SH-SY5Y (cell line): ENCODE data around the gene CHAC1.

Source experiments
- GATA2 ChIP-seq: IDR thresholded peaks from 2 replicates; pipeline ENCODE4 v1.6.1; 2011; ENCODE audit warnings: mild to moderate bottlenecking, low read depth, low read length
- GATA3 ChIP-seq: IDR thresholded peaks from 2 replicates; pipeline ENCODE4 v1.6.1; 2011; ENCODE audit warnings: low read depth, mild to moderate bottlenecking, low read length, moderate library complexity

The CHAC1 gene

DNA sequence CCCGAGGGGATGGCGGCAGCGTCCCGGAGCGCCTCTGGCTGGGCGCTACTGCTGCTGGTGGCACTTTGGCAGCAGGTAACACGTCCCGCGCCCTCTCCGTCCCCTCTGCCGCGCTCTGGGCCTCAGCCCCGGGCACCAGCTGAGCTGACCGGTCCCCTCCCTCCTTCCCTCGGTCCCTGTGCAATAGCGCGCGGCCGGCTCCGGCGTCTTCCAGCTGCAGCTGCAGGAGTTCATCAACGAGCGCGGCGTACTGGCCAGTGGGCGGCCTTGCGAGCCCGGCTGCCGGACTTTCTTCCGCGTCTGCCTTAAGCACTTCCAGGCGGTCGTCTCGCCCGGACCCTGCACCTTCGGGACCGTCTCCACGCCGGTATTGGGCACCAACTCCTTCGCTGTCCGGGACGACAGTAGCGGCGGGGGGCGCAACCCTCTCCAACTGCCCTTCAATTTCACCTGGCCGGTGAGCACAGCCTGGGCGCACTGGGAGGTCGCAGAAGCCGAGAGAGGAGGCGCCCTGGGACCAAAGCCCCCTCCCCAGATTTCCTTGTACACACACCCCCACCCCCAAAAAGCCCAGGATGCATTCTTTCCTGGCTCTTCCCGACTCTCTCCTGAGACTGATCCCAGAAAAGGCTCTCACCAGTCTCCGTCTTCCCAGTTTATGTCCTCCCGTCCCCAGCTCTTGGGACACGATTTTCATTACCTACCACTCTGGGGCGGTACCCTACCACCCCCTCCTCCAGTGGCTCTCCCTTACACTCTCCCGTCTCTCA, 23.4 kb upstream of the CHAC1 start:
- TF ChIP-seq GATA3 (no peak), GATA2 (no peak)

DNA sequence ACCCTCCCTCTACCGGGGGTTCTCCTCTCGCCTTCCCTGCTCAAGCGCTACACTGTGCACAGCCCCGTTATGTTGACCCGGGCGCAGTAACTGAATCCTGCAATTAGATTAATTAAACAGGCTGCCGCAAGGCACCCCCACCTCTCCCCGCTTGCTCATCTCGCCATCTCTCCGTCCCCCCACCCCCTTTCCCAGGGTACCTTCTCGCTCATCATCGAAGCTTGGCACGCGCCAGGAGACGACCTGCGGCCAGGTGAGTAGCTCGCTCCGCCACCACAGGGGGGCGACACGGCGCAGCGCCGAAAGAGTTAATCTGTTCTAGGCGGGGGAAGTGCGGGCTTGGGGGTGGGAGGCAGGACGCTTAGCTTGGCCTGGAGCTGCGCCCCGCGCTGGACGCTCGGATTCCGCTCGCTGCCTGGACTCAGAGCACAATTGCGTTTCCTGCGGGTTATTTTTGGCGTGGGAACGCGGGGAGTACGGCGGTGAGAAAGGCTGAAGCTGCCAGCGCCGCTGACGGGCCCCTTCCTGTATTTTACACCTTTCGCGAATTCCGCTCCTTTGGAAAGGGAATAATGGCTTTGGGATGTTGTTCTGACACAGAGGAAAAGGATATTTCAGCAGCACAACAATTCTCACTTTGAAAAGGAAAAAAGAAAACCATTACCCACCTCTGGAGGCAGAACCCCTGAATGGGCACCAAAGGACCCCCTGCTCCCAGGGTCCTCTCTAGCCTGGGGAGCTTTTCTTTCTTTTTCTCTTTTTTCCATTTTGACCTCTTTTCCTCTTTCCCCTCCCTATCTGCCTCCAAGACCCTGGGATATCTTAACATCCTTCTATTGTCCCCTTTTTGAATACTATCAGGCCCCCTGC, 22.6 kb upstream of the CHAC1 start:
- TF ChIP-seq GATA2 = no peak
- TF ChIP-seq GATA3 = no peak

DNA sequence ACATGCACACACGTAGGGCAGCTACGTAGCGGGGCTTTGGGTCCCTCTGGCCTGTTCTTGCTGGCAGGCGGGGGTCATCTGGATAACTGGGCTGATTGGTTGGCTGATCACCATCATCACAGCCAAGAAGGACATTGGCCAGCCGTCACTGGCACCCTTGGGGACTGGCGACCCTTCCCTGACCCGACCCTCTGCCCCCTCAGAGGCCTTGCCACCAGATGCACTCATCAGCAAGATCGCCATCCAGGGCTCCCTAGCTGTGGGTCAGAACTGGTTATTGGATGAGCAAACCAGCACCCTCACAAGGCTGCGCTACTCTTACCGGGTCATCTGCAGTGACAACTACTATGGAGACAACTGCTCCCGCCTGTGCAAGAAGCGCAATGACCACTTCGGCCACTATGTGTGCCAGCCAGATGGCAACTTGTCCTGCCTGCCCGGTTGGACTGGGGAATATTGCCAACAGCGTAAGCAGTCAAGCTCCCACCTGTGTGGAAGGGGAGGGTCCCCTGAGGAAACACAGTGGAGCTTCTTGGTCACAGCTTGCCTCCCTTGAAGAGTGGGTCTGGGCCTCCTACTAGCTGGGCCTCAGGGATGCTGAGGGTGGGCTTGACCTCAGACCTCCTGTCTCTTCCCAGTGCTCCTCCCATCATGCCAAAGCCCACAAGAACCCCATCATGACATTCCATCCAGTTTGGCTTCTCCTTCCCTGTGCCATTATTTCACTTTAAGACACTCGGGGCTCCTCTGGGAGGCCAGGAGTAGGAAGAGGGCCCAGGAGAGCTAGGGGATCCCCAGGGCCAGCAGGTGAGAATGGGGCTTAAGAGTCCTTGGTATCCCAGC, 21.8 kb upstream of the CHAC1 start:
- no peak for TF ChIP-seq GATA3
- TF ChIP-seq GATA2 = no peak

DNA sequence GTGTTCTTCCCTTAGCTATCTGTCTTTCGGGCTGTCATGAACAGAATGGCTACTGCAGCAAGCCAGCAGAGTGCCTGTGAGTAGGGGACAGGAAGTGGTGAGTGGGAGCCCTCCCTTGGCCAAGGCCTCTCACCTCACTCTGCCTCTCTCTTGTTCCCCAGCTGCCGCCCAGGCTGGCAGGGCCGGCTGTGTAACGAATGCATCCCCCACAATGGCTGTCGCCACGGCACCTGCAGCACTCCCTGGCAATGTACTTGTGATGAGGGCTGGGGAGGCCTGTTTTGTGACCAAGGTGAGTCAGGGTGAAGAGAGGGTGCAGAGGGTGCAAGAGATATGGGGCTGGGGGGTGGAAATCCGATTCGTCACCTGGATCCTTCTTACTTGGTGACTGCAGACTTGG, 21.1 kb upstream of the CHAC1 start:
- TF ChIP-seq GATA3 = no peak
- TF ChIP-seq GATA2 = no peak

DNA sequence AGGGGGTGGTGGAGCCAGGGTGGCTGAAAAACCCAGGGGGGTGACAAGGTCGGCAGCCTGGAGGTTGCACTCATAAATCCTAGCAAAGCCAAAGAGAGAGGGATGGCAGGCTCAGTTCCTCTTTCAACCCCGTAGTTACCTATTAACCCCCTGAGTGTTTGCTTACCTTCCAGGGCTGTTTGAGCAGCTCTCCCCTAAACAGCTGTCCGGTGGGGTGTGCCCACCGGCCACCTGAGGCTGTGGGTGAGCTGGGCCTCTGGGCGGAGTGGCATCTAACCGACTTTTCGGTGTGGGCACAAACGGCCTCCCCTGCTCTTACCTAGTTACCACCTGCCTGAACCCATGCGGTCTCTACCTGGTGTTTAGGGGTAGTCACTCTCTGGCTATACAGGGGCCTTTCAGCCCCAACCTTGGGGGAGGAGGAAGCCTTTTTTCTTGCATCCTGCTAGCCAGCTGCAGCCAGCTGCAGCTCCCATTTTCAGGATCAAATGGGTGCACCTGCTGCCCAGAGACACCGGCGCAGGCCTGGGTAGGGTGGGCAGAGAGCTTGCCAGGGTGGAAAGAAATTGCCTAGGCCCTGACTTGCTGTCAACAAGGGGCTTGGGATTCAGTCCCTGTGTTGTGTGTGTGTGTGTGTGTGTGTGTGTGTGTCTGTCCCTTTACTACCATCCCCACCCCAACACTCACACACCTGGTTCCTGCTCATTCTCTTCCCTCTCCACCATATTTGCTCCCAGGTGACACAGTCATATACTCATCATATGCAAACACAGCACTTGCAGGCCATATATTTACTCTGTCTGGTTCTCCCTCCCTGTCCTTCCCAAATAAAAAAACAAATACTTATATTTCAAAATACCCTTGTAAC, 20.4 kb upstream of the CHAC1 start:
- TF ChIP-seq GATA3 (no peak), GATA2 (no peak)

DNA sequence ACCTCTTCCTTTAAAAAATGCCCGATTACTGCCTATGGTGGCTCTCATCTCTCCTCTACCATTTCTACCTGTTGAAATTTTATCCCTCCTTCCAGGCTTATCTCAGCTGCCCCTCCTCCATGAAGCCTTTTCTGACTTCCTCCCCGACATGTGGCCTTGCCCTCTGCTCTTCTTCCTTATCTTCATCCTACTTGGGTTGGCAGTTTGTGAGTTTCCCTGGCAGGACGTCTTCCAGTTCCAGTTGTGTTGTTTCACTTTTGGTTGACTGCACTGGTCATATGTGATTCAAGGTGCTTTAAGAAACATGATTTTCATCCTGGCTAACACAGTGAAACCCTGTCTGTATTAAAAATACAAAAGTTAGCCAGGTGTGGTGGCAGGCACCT, 19.8 kb upstream of the CHAC1 start:
- TF ChIP-seq GATA3 = no peak
- TF ChIP-seq GATA2 = no peak

DNA sequence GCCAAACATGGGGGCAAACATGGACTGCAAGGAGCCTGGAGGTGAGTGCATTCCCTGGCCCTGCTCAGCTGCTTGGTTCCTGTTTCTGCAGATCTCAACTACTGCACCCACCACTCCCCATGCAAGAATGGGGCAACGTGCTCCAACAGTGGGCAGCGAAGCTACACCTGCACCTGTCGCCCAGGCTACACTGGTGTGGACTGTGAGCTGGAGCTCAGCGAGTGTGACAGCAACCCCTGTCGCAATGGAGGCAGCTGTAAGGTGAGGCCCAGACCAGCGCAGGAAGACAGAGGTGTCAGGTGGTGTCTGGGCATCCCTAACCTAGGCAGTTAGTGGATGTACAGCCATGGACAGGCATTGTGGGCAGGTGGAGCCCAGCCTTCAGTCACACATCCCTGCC, 18.8 kb upstream of the CHAC1 start:
- no peak for TF ChIP-seq GATA3
- no peak for TF ChIP-seq GATA2

DNA sequence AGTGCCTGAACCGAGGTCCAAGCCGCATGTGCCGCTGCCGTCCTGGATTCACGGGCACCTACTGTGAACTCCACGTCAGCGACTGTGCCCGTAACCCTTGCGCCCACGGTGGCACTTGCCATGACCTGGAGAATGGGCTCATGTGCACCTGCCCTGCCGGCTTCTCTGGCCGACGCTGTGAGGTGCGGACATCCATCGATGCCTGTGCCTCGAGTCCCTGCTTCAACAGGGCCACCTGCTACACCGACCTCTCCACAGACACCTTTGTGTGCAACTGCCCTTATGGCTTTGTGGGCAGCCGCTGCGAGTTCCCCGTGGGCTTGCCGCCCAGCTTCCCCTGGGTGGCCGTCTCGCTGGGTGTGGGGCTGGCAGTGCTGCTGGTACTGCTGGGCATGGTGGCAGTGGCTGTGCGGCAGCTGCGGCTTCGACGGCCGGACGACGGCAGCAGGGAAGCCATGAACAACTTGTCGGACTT, 17.0 kb upstream of the CHAC1 start:
- TF ChIP-seq GATA3 = no peak
- TF ChIP-seq GATA2 = no peak

DNA sequence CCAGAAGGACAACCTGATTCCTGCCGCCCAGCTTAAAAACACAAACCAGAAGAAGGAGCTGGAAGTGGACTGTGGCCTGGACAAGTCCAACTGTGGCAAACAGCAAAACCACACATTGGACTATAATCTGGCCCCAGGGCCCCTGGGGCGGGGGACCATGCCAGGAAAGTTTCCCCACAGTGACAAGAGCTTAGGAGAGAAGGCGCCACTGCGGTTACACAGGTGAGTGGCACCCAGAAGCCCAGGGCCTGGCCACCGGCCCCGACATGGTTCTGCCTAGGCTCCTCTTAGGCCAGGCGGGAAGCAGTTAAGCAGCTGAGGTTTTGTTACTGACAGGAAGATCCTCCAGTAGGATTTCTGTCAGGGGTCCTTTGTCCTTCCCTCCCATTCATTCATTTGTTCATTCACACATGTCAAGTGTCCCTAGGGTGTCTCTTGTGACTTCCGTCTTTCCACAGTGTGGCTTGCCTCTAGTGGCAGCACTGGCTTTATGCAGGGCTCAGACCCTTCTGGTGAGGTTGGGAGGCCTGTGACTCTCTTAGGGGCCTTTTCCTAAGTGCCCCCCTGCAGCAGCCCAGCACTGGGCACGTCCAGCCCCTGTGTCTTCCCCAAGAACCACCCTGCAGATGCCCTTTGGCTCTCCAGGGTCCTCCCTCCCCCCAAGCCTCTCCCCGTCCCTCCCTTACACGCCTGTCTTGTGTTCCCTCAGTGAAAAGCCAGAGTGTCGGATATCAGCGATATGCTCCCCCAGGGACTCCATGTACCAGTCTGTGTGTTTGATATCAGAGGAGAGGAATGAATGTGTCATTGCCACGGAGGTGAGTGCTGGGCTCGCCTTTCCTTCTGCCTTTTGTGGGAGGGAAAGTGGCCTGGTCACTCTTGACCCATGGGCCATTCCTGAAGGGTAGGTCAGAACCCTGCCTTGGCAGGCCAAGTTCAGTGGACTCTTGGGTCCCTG, 16.3 kb upstream of the CHAC1 start:
- TF ChIP-seq GATA2 = no peak
- TF ChIP-seq GATA3 = no peak

DNA sequence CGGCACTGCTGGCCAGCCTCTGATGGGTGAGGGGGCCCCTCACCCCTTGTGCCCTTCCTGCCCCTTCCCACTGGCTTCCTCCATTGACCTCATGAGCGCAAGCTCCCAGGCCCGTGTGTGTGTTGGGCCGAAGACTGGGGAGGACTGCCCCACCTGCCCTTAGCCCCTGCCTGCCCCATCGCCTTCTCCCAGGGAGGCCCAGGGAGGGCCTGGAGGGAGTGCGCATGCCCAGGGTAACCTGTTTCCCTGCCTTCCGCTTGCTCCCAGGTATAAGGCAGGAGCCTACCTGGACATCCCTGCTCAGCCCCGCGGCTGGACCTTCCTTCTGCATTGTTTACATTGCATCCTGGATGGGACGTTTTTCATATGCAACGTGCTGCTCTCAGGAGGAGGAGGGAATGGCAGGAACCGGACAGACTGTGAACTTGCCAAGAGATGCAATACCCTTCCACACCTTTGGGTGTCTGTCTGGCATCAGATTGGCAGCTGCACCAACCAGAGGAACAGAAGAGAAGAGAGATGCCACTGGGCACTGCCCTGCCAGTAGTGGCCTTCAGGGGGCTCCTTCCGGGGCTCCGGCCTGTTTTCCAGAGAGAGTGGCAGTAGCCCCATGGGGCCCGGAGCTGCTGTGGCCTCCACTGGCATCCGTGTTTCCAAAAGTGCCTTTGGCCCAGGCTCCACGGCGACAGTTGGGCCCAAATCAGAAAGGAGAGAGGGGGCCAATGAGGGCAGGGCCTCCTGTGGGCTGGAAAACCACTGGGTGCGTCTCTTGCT, 15.3 kb upstream of the CHAC1 start:
- no peak for TF ChIP-seq GATA2
- TF ChIP-seq GATA3 = no peak

DNA sequence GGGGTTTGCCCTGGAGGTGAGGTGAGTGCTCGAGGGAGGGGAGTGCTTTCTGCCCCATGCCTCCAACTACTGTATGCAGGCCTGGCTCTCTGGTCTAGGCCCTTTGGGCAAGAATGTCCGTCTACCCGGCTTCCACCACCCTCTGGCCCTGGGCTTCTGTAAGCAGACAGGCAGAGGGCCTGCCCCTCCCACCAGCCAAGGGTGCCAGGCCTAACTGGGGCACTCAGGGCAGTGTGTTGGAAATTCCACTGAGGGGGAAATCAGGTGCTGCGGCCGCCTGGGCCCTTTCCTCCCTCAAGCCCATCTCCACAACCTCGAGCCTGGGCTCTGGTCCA, 14.8 kb upstream of the CHAC1 start:
- no peak for TF ChIP-seq GATA2
- no peak for TF ChIP-seq GATA3
